Raji (cell line): ENCODE results near the gene TNFSF15.

Experiments
- POLR2A ChIP-seq: IDR thresholded peaks from 2 replicates; pipeline ENCODE4 v1.6.1; 2011; ENCODE audit warnings: low read depth, low read length, control low read depth; ENCODE audit not compliant: insufficient read depth

The TNFSF15 gene

GRCh38 chr9:114756920-114757319 is 48.9 kb downstream of the TNFSF15 start:
- no peak for TF ChIP-seq POLR2A

GRCh38 chr9:114754581-114754980 is 51.3 kb downstream of the TNFSF15 start:
- no peak for TF ChIP-seq POLR2A

GRCh38 chr9:114746591-114747346 is 59.1 kb downstream of the TNFSF15 start:
- no peak for TF ChIP-seq POLR2A

DNA sequence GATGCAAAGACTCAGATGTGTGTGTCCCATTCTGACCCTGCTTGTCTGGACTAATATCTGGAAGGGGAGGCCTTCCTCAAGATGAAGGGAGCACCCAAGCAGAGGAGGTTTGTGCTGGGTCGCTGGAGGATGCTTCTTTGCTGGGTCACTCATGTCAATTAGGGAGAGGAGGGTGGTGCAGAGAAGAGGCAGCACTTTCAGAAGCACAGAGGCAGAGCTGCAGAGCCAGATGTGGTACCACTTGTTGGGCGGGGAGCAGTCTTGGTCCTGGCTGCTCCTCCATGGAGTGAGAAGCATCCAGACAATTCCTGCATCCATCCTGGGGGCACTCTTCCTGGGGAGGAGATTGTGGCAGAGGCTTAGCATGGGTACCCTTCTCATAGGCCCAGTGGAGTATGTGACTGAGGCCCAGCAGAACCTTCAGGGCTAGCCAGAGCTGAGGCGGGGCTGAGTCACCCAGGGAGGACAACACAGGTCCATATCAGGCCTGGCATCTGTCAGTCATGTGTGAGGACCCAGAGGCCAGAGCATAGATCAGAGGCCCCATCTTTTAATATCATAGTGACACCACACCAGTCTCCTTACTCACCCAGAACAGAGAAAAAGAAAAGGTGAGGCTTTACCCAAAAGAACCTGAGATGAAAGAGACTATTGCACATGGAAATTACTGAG is 59.8 kb downstream of the TNFSF15 start:
- no peak for TF ChIP-seq POLR2A

DNA sequence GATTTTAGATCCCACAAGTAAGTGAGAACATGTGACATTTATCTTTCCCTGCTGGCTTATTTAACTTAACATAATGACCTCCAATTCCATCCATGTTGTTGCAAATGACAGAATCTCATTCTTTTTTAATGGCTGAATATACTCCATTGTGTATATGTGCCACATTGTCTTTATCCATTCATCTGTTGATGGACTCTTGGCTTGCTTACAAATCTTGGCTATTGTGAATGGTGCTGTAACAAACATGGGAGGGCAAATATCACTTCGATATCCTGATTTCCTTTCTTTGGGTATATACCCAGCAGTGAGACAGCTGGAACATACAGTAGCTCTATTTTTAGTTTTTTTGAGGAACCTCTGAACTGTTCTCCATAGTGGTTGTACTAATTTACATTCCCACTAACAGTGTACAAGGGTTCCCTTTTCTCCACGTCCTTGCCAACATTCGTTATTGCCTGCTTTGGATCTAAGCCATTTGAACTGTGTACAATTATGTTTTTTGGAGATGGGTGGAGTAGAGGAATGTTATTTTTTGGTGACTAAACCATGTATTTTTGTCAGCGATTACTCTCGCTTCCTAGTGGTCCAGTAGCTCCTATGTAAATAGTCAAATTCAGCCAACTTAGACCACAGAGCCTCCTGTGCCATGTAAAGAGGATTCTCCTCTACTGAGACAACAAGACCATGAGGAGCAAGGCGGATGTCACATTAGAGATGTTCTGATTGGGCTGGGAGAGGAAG is 60.6 kb downstream of the TNFSF15 start:
- TF ChIP-seq POLR2A, result no peak

GRCh38 chr9:114743446-114743845 is 62.4 kb downstream of the TNFSF15 start:
- no peak for TF ChIP-seq POLR2A

DNA sequence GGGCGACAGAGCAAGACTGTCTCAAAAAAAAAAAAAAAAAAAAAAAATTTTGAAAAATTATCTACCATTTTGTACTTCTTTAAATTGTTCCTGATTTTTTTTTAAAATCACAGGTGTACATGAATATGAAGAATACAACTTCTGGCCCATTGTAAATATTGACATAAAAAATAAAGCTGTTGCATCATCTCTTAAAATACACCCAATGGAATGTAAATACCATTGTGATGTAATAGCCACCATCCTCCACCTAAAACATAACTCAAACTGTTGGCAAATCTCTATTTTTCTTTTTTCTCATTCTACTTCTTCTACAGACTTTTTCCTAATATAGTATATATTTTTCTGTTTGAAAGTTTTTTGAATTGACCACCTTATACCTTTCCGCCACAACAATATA is 62.9 kb downstream of the TNFSF15 start:
- no peak for TF ChIP-seq POLR2A

GRCh38 chr9:114738581-114739316 is 67.1 kb downstream of the TNFSF15 start:
- TF ChIP-seq POLR2A, result no peak

GRCh38 chr9:114737847-114738246 is 68.0 kb downstream of the TNFSF15 start:
- TF ChIP-seq POLR2A, result no peak

- no peak for TF ChIP-seq POLR2A
Observed at GRCh38 chr9:114737118-114737517, 68.7 kb downstream of the TNFSF15 start.

- TF ChIP-seq POLR2A, result no peak
Observed at GRCh38 chr9:114735704-114736103, 70.1 kb downstream of the TNFSF15 start.
